Stimulated activated CD4-positive, alpha-beta T cell treated with anti-CD3 and anti-CD28 coated beads, Interleukin-12 subunit alpha, Interleukin-12 subunit beta, amount 100 ng/mL, for 24 hours (primary cell): Measurements from ENCODE around the gene GLT1D1.
"Not testable (repeated sequence)": the region's sequence is repeated elsewhere in the genome, so short reads cannot be mapped to it uniquely, and the experiment has no call there.

Experiments used
- DNase-seq, 2 experiments: peaks; one replicate each; pipeline ENCODE4 v3.0.0-alpha.2; 2020; ENCODE audit warnings: low read depth in 2 of 2

Gene GLT1D1

DNA sequence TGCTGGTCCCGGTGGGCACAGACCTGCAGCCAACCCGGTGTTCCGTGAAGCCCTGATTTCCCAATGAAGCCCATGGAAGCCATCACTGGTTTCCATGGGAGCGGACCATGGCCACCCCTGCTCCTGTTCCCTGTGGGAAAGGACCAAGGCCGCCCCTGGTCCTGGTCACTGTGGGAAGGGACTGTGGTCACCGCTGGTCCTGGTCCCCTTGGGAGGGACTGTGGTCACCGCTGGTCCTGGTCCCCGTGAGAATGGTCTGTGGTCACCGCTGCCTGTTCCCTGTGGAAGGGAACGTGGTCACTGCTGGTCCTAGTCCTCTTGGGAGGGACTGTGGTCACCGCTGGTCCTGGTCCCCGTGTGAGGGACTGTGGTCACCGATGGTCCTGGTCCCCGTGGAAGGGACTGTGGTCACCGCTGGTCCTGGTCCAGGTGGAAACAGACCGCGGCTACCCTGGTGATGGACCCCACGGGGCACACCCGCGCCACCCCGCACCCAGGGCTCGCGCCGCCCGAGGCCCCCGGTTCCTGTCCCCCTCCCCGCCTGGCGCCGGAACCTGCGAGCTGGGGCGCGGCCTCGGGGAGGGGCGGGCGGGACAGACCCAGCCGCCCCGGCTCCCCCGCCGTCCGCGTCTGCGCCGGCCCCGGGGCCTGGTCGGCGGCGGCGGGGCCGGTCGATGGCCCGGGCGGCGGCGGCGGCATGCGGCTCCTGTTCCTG is at the start of gene GLT1D1:
Gene GLT1D1 (plus strand): TSS at position 594 of the 715 bp plus-strand sequence. CDS start 104 bp downstream, at position 698.
- DNase-seq = no peak

- DNase-seq = no peak
Measured at GRCh38 chr12:128803788-128804187, 49.5 kb upstream of the GLT1D1 start.

DNA sequence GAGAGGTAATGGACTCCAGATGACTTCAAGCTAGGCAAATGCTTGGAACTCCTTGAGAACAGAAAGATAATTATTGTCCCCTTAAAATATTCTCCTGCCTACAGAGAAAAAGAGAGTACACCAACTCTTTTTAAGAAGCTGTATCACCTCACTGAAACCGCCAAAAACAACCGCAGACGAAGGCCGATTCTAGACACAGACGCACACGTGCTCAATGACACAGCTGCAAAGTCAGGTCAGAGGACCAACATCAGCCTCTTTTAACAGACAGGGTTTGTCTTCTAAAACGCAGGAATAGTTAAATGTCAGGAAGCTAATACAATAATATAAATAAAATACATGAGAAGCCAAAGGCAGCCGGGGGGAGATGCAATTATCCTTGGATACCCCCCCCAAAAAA is 48.5 kb upstream of the GLT1D1 start:
- DNase-seq = no peak

DNA sequence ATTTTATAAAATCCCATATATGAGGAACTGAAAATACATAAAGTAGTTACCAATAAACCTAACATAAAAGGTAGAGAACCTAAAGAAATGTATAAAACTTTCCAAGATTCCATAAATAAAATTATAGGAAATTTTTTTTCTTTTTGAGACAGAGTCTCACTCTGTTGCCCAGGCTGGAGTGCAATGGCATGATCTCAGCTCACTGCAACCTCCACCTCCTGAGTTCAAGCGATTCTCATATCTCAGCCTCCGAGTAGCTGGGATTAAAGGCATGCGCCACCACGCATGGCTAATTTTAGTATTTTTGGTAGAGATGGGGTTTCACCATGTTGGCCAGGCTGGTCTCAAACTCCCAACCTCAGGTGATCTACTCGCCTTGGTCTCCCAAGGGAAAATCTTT is 47.9 kb upstream of the GLT1D1 start:
- not testable (repeated sequence) for DNase-seq

GRCh38 chr12:128806573-128806972 is 46.7 kb upstream of the GLT1D1 start:
- DNase-seq = no peak

GRCh38 chr12:128807161-128807724 is 46.0 kb upstream of the GLT1D1 start:
- DNase-seq = no peak

GRCh38 chr12:128808651-128809050 is 44.6 kb upstream of the GLT1D1 start:
- no peak for DNase-seq

- DNase-seq = no peak
Measured at GRCh38 chr12:128810182-128811127, 42.8 kb upstream of the GLT1D1 start.

DNA sequence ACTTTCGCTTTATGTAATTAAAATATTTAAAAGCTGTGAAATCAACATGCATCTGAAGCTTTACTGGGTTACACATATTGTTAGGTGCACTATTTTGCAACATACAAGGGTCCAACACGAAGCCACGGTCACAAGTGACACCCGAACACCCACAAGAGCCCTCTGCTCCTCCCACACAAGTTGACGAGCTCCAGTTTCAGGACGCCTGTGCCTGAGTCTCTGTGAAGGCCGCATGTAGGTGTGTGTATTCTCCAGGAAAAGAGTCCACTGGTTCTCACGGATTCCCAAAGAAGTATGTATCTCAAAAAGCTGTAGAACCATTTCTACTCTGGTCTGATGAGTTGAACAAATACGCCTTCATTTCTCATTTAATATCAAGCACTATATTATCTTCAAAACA is 41.5 kb upstream of the GLT1D1 start:
- no peak for DNase-seq

DNA sequence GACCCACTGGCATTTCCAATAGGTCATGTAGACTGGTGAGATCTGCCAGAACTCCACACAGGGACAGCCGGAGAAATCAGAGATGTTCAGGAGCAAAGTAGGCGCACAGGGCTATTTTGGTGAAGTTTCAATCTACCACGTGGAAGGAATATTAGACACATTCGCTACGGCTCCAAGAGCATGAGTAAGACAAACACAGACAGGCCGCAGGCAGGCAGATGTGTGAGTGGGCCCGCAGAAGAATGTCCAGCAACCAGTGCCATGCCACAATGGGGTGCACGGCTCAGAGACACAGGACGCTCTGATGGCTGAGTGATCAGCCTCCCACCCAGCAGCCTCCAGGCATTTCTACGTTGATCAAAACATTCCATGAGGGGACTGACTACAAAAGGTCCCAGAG is 39.9 kb upstream of the GLT1D1 start:
- DNase-seq = no peak

DNA sequence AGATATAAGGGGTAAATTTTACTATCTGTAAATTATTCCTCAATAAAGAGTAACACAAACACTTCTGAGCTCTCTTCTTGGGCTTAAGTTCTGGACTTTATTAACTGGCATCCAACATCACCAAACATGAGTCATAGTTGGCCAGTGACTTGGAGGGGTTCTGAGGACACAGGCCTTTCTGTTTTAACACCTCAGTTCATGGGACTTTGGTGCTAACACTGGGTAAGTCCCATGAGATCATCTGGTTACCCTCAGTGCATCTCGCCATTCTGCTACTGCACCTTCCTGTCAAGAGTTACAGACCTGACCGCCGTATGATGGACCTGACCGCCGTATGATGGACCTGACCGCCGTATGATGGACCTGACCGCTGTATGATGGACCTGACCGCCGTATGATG is 39.4 kb upstream of the GLT1D1 start:
- DNase-seq = no peak

DNA sequence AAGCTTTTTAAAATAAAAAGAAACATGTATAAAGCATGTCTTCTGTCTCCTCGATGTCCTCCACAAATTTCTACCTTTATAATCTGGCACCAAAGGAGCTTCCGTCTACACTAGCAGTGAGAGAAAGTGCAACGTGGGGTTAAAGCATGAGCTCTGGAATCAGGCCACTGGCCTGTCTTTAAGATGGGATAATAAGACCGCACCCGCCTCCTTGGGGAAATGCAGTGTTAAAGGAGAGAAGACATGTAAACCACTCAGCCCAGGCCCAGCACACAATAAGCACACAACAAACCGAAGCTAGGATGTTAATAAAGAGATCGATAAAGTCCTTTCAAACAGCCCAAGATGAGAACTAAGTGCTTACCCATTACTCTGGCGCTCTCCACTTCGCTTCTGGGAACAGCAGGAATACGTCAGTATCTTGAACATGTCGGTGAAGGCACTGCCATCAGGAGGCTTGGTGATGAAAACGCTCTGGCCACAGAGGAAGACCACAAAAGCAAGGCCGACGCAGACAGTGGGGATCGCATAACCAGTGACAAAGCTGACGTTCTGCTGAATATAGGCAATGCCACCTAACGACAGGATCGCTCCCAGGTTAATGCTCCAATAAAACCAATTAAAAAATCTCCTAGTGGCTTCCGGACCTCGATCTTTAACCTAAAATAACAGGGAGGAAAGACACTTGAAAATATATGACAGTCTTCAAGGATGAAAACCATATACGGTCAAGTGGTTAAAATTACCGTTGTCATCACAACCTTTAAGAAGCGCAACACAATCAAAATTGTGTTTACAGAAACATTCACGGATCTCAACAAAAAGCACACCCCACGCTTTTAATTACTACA is 38.6 kb upstream of the GLT1D1 start:
- no peak for DNase-seq

DNA sequence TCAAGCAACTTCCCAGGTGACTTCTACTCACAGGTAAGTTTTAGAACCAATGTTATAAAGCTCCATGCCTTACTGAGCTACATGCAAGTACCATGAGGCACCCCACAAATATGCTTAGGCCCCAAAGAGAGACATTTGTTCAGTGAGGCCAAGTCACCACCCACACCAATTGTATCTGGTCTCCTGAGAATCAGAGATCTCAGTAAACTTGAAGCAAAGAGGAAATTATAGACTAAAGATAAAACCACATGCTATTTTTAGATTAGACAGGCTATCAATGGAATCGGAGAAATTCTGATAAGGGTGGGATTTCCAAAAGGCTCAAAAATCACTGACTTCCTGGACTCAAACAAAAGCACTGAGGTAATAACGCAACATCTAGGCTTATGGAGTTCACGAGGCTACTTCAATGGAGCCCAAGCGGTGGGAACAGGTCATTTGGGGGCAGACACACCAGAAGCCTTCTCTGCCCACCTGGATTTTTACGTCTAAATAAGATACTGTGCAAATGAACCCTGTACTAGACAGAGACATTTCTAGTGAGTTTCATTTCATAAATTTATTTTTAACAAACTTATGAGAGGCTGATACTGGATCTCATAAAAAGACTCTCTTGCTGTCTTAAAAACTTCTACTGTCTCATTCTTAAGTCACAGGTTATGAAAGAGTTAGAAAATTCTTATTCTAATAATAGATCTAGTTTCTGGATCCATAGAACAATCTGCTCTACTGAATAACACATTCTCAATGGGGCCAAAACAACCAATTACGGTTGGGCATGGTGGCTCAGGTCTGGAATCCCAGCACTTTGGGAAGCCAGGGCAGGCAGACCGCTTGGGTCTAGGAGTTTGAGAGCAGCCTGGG is 37.3 kb upstream of the GLT1D1 start:
- DNase-seq = no peak

- no peak for DNase-seq
Measured at GRCh38 chr12:128816643-128816920, 36.7 kb upstream of the GLT1D1 start.

DNA sequence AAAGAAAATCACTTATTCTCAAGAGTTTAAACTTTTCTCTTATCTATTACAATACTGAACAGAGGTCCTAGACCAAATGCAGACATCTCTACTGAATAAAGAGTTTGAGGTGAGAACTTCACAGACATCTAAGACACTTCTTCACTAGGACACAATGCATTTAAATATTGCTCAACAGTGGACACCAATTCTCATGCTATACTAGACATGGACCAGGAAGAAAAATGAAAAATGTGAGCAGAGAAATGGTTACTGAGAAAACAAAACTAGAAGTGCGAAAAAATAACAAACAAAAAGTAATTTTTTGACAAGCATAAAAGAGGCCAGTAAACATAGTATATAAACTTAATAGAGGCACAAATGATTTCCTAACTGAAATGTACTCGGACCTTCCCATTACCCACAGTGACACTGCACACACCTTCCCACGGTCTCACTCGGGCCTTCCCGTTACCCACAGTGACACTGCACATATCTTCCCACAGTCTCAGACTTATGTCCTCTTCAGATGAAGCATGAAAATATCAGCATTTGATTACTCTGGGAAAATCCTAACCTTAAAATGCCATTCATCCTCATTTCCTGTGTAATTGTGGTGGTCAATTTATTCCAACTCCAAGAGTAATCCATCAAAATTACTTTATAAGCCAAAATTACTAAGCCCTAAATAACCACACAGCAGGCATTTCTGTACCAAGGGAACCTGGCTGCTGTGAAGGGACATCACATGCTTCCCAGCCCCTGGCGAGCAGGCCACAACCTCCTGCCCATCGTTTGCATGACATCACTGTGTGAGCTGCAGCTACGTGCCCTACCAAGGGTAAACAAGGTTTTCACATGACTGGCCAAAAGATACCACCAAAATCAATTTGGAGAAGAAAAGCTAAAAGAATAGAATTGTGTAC is 35.9 kb upstream of the GLT1D1 start:
- DNase-seq = no peak

- DNase-seq = no peak
Measured at GRCh38 chr12:128818065-128819022, 34.9 kb upstream of the GLT1D1 start.

GRCh38 chr12:128819293-128820144 is 33.8 kb upstream of the GLT1D1 start:
- no peak for DNase-seq

GRCh38 chr12:128820253-128820652 is 33.0 kb upstream of the GLT1D1 start:
- DNase-seq = no peak
